A673 (cell line): ENCODE results near the gene PDGFRB.

Source experiments
- EZH2 ChIP-seq: fragments of 200-600 bp; sonication (generic); IDR thresholded peaks from 2 replicates; pipeline ENCODE4 v1.6.1; 2017; ENCODE audit warnings: borderline replicate concordance, low read depth, mild to moderate bottlenecking, mixed read lengths, antibody characterized with exemption, low read length; ENCODE audit not compliant: poor library complexity, severe bottlenecking
- TF ChIP-seq, protein P1 (sequence below): fragments of 300-800, 200-600 bp; sonication (generic); conservative IDR thresholded peaks from 2 replicates; pipeline ENCODE4 v1.5.1; 2017; ENCODE audit warnings: low read depth, mild to moderate bottlenecking, antibody characterized with exemption, low read length, moderate library complexity, mixed read lengths

DNA sequence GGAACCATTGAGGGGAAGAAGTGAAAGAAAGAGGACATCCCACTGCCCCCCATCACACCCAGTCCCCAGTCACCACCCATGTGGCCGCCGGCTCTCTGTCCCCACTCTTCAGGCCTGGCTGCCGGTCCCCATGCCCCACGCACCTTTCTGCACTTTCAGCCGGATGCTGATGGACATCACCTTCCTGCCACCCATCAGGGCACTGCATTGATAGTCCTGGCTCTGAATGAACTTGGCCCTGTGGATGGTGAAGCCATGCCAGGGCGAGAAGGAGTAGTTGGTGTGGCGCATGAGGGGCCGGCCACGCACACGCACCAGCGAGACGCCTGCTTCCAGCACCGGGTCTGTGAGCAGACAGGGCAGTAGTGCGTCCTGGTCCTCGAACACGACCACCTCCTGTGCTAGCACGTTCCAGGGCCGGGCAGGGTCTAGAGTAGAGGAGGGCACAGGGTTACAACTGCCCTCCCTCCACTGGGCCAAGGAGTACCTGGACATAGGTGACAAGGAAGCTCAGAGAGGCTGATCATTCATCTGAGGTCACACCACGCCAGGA, 75.7 kb downstream of the PDGFRB start:
- TF ChIP-seq, protein P1, sequence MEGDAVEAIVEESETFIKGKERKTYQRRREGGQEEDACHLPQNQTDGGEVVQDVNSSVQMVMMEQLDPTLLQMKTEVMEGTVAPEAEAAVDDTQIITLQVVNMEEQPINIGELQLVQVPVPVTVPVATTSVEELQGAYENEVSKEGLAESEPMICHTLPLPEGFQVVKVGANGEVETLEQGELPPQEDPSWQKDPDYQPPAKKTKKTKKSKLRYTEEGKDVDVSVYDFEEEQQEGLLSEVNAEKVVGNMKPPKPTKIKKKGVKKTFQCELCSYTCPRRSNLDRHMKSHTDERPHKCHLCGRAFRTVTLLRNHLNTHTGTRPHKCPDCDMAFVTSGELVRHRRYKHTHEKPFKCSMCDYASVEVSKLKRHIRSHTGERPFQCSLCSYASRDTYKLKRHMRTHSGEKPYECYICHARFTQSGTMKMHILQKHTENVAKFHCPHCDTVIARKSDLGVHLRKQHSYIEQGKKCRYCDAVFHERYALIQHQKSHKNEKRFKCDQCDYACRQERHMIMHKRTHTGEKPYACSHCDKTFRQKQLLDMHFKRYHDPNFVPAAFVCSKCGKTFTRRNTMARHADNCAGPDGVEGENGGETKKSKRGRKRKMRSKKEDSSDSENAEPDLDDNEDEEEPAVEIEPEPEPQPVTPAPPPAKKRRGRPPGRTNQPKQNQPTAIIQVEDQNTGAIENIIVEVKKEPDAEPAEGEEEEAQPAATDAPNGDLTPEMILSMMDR = no peak
- TF ChIP-seq EZH2 = no peak
